HFF-Myc (cell line): ENCODE measurements around the gene PRKN.

Source experiments
- DNase-seq: peaks from one replicate; pipeline ENCODE4 v3.0.0-alpha.2; 2011; ENCODE audit warnings: low read depth; ENCODE audit errors: extremely low read depth
- H3K4me3 ChIP-seq: replicated peaks from 2 replicates; pipeline ENCODE4 v1.5.1; 2011; ENCODE audit warnings: low read depth, mild to moderate bottlenecking, control low read depth, low read length
- CTCF ChIP-seq: IDR thresholded peaks from 2 replicates; pipeline ENCODE4 v1.5.1; 2012; ENCODE audit warnings: mild to moderate bottlenecking, low read depth, low read length, control low read depth; ENCODE audit errors: missing control alignments

PRKN gene

GRCh38 chr6:162474722-162475121, 252.8 kb downstream of the PRKN start:
- DNase-seq: no peak
- TF ChIP-seq CTCF: no peak

GRCh38 chr6:162471842-162472241, 255.7 kb downstream of the PRKN start:
- TF ChIP-seq CTCF: no peak
- DNase-seq: no peak
- no peak overlapping the region for H3K4me3 ChIP-seq

More at GRCh38 chr6:162474722-162475121, 252.8 kb downstream of the PRKN start:
- H3K4me3 ChIP-seq: no peak overlapping the region

DNA sequence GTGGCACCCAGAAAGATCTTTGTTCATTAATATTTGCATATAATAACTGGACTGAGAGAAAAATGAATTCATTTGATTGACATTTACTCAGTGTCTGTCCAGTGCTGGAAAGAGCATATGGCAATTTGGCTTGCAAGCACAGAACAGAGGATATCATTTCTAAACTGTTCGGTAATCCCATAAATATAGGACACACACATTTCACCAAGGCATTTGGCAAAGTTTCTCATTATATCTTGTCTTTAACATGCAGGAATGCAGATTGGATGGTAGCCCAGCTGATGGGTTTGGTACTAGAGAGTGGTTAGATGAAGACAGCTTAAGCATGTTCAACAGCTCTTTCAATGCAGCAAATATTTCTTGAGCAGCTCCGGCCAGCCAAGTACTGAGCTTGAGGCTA, 259.2 kb downstream of the PRKN start:
- H3K4me3 ChIP-seq: no peak overlapping the region
- no peak for TF ChIP-seq CTCF
- no peak for DNase-seq

- DNase-seq: no peak
- no peak for TF ChIP-seq CTCF
- H3K4me3 ChIP-seq: no peak overlapping the region
These were observed 259.9 kb downstream of the PRKN start for GRCh38 chr6:162467679-162468078.

- no peak for DNase-seq
These were observed 264.0 kb downstream of the PRKN start for GRCh38 chr6:162463576-162463975.

GRCh38 chr6:162459985-162460384, 267.6 kb downstream of the PRKN start:
- no peak for TF ChIP-seq CTCF
- H3K4me3 ChIP-seq: no peak overlapping the region
- no peak for DNase-seq

More at GRCh38 chr6:162463576-162463975, 264.0 kb downstream of the PRKN start:
- no peak overlapping the region for H3K4me3 ChIP-seq
- TF ChIP-seq CTCF: no peak

DNA sequence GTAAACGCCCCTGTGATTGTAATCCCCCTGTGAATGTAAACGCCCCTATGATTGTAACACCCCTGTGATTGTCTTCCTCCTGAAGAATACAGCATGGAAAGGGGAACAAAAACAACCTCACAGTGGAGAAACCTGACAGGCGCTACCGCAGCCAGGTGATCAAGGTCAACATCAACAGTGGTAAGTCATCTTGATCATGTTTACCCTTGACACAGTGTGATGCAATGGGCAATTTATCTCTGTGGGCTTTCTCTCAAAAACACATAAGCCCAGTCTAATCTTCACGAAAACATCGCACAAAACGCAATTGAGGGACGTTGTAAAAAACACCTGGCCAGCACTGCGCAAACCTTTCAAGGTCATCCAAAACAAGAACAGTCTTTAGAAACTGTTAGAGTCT, 277.2 kb downstream of the PRKN start:
- DNase-seq: no peak
- no peak for TF ChIP-seq CTCF
- H3K4me3 ChIP-seq: no peak overlapping the region
